ENCODE results near the gene GLT1D1. TPM values are rescaled to one million over a fixed set of nuclear protein-coding genes. Genes with fewer than 3 reads are reported as not detected.

GLT1D1 gene
- not detected in 5 replicates for total RNA-seq (2022; extraction: Qiagen RNA extraction)

GRCh38 chr12:128852885-128853599 lies at the start of gene GLT1D1:
Gene GLT1D1 (plus strand): TSS chr12:128853478. CDS start chr12:128853582, 104 bp downstream.

GRCh38 chr12:128823916-128824839 lies 29.1 kb upstream of the GLT1D1 start, which contains the start of gene SLC15A4:
Gene SLC15A4 (minus strand): TSS chr12:128823958. CDS start chr12:128823943, 15 bp downstream.

Other genes with a start within 250 kb of the GLT1D1 start
- gene SLC15A4, start 29.5 kb upstream of the GLT1D1 start, total RNA-seq (2022; extraction: Qiagen RNA extraction): 19.1 to 27.3 TPM (median 24.5 TPM) in 5 replicates

Data from A549 treated with Mapracorat at 1 μM for 4 hours (cell line).